MM.1S (cell line): Measurements from ENCODE around the gene KRTAP10-4.

Source experiments
- DNase-seq: peaks from one replicate; pipeline ENCODE4 v3.0.0-alpha.2; 2015
- H2AFZ ChIP-seq: fragments of 300-600 bp; sonication (generic); 2 replicates; pipeline ENCODE4 v1.6.0; 2016; ENCODE audit warnings: antibody characterized with exemption, low read length
- H3F3A ChIP-seq: fragments of 300-600 bp; sonication (generic); 2 replicates; pipeline ENCODE4 v1.6.1; 2016; ENCODE audit warnings: mild to moderate bottlenecking, antibody characterized with exemption, low read length, moderate library complexity, mixed read lengths; ENCODE audit not compliant: insufficient read depth
- H3K27ac ChIP-seq: fragments of 300-600 bp; sonication (generic); 2 replicates; pipeline ENCODE4 v1.5.1; 2016; ENCODE audit warnings: mild to moderate bottlenecking, low read length
- H3K27me3 ChIP-seq: fragments of 300-600 bp; sonication (generic); replicated peaks from 2 replicates; pipeline ENCODE4 v1.6.0; 2016; ENCODE audit warnings: low read length; ENCODE audit not compliant: insufficient read depth
- H3K36me3 ChIP-seq: fragments of 300-600 bp; sonication (generic); replicated peaks from 2 replicates; pipeline ENCODE4 v1.6.1; 2016; ENCODE audit warnings: mild to moderate bottlenecking, low read length, mixed read lengths; ENCODE audit not compliant: insufficient read depth
- H3K4me1 ChIP-seq: fragments of 300-600 bp; sonication (generic); 2 replicates; pipeline ENCODE4 v1.6.1; 2016; ENCODE audit warnings: low read length, mixed read lengths
- H3K4me2 ChIP-seq: fragments of 300-600 bp; sonication (generic); 2 replicates; pipeline ENCODE4 v1.6.0; 2016; ENCODE audit warnings: low read depth, low read length
- H3K4me3 ChIP-seq: fragments of 300-600 bp; sonication (generic); 2 replicates; pipeline ENCODE4 v1.5.1; 2016; ENCODE audit warnings: low read length, mixed read lengths
- H3K79me2 ChIP-seq: fragments of 300-600 bp; sonication (generic); 2 replicates; pipeline ENCODE4 v1.6.1; 2016; ENCODE audit warnings: mixed run types, low read length, mixed read lengths
- H3K9ac ChIP-seq: fragments of 300-600 bp; sonication (generic); 2 replicates; pipeline ENCODE4 v1.6.1; 2016; ENCODE audit warnings: low read length, mixed read lengths
- H3K9me2 ChIP-seq: fragments of 300-600 bp; sonication (generic); replicated peaks from 2 replicates; pipeline ENCODE4 v1.6.1; 2016; ENCODE audit warnings: mild to moderate bottlenecking, low read length, mixed read lengths; ENCODE audit not compliant: insufficient read depth
- H3K9me3 ChIP-seq: fragments of 300-600 bp; sonication (generic); replicated peaks from 2 replicates; pipeline ENCODE4 v1.6.1; 2016; ENCODE audit warnings: mild to moderate bottlenecking, low read length, mixed read lengths; ENCODE audit not compliant: insufficient read depth
- H4K20me1 ChIP-seq: fragments of 300-600 bp; sonication (generic); 2 replicates; pipeline ENCODE4 v1.6.1; 2016; ENCODE audit warnings: mild to moderate bottlenecking, low read length, moderate library complexity, mixed read lengths; ENCODE audit not compliant: insufficient read depth
- CTCF ChIP-seq: fragments of 300-600 bp; sonication (generic); IDR thresholded peaks from 2 replicates; pipeline ENCODE4 v1.5.1; 2016; ENCODE audit warnings: antibody characterized with exemption, low read length, mixed read lengths
- EZH2 ChIP-seq: fragments of 300-600 bp; sonication (generic); optimal IDR thresholded peaks from 2 replicates; pipeline ENCODE3; 2017; ENCODE audit warnings: low read depth, mild to moderate bottlenecking, antibody characterized with exemption, low read length, mixed read lengths
- EZH2phosphoT487 ChIP-seq: fragments of 300-600 bp; sonication (generic); IDR thresholded peaks from 2 replicates; pipeline ENCODE4 v1.6.1; 2018; ENCODE audit warnings: antibody characterized with exemption, low read length

The KRTAP10-4 gene

GRCh38 chr21:44617071-44617501 lies 43.6 kb downstream of the KRTAP10-4 start:
- H4K20me1 ChIP-seq: no peaks in the 10 kb centered on the region
- H3K9me3 ChIP-seq: no peaks in the 10 kb centered on the region
- TF ChIP-seq EZH2phosphoT487: no peak
- TF ChIP-seq EZH2: no peak
- TF ChIP-seq CTCF: no peak
- no peak overlapping the region for H3K9ac ChIP-seq
- no peak overlapping the region for H3K4me3 ChIP-seq
- peaks cover 98% of the 10 kb centered on the region for H3K27me3 ChIP-seq
- H2AFZ ChIP-seq: no peak overlapping the region
- no peak overlapping the region for H3K27ac ChIP-seq
- no peaks in the 10 kb centered on the region for H3K79me2 ChIP-seq
- no peaks in the 10 kb centered on the region for H3F3A ChIP-seq
- DNase-seq: no peak
- H3K4me2 ChIP-seq: no peak overlapping the region
- H3K9me2 ChIP-seq: no peaks in the 10 kb centered on the region
- H3K36me3 ChIP-seq: no peaks in the 10 kb centered on the region
- no peaks in the 10 kb centered on the region for H3K4me1 ChIP-seq

GRCh38 chr21:44618504-44618903 lies 45.0 kb downstream of the KRTAP10-4 start:
- H3K36me3 ChIP-seq: no peaks in the 10 kb centered on the region
- no peak overlapping the region for H3K4me3 ChIP-seq
- H3K4me2 ChIP-seq: no peak overlapping the region
- no peaks in the 10 kb centered on the region for H4K20me1 ChIP-seq
- H3K79me2 ChIP-seq: no peaks in the 10 kb centered on the region
- no peaks in the 10 kb centered on the region for H3K9me3 ChIP-seq
- no peaks in the 10 kb centered on the region for H3F3A ChIP-seq
- no peak overlapping the region for H2AFZ ChIP-seq
- peaks cover 84% of the 10 kb centered on the region for H3K27me3 ChIP-seq
- TF ChIP-seq CTCF: peak; percentile 22
- no peak for TF ChIP-seq EZH2
- H3K9me2 ChIP-seq: no peaks in the 10 kb centered on the region
- DNase-seq: no peak
- H3K9ac ChIP-seq: no peak overlapping the region
- H3K27ac ChIP-seq: no peak overlapping the region
- no peaks in the 10 kb centered on the region for H3K4me1 ChIP-seq

GRCh38 chr21:44618909-44619308 lies 45.4 kb downstream of the KRTAP10-4 start:
- Histone ChIP-seq H3F3A (no peaks in the 10 kb centered on the region), H3K27ac (no peak overlapping the region), H3K9me2 (no peaks in the 10 kb centered on the region), H3K9me3 (no peaks in the 10 kb centered on the region), H2AFZ (no peak overlapping the region), H3K4me3 (no peak overlapping the region), H3K79me2 (no peaks in the 10 kb centered on the region), H3K4me2 (peak overlapping the region; percentile 11; the same call in 1 of the 2 replicates), H3K27me3 (peaks cover 81% of the 10 kb centered on the region), H3K9ac (no peak overlapping the region), H3K4me1 (no peaks in the 10 kb centered on the region), H3K36me3 (no peaks in the 10 kb centered on the region), H4K20me1 (no peaks in the 10 kb centered on the region)
- no peak for DNase-seq
- TF ChIP-seq EZH2phosphoT487 (no peak), EZH2 (no peak), CTCF (no peak)
